HL-60 (cell line): Measurements from ENCODE around the gene STK24.

Source experiments
- DNase-seq, 2 experiments: peaks; one replicate each; pipeline ENCODE4 v3.0.0-alpha.2; 2010 to 2020; ENCODE audit warnings: low read depth in 1 of 2, low spot score in 1 of 2
- H3K27ac ChIP-seq: fragments of 250-450 bp; sonication (Bioruptor Pico); replicated peaks from 2 replicates; pipeline ENCODE4 v1.5.1; 2020; ENCODE audit warnings: mild to moderate bottlenecking, moderate library complexity
- H3K27me3 ChIP-seq: fragments of 250-450 bp; sonication (Bioruptor Pico); 2 replicates; pipeline ENCODE4 v1.5.1; 2021; ENCODE audit warnings: mild to moderate bottlenecking, moderate library complexity; ENCODE audit not compliant: insufficient read depth, poor library complexity, severe bottlenecking
- H3K4me3 ChIP-seq: replicated peaks from 2 replicates; pipeline ENCODE4 v1.5.1; 2011; ENCODE audit warnings: mild to moderate bottlenecking, control low read depth, low read length; ENCODE audit not compliant: insufficient read depth
- GABPA ChIP-seq: IDR thresholded peaks from 2 replicates; pipeline ENCODE4 v1.6.1; 2012; ENCODE audit warnings: low read depth
- POLR2AphosphoS5 ChIP-seq: IDR thresholded peaks from 2 replicates; pipeline ENCODE4 v1.6.1; 2012; ENCODE audit warnings: low read depth
- SPI1 ChIP-seq: IDR thresholded peaks from 2 replicates; pipeline ENCODE4 v1.6.1; 2012; ENCODE audit warnings: low read depth, mild to moderate bottlenecking, borderline replicate concordance
- TF ChIP-seq, protein P1 (sequence below): IDR thresholded peaks from 2 replicates; pipeline ENCODE4 v1.6.1; 2012; ENCODE audit warnings: low read depth; ENCODE audit not compliant: insufficient replicate concordance
- TF ChIP-seq, protein P2 (sequence below): IDR thresholded peaks from one replicate; pipeline ENCODE4 v1.5.1; 2011; ENCODE audit warnings: low read length, control low read depth, inconsistent platforms; ENCODE audit not compliant: insufficient read depth

STK24 gene

DNA sequence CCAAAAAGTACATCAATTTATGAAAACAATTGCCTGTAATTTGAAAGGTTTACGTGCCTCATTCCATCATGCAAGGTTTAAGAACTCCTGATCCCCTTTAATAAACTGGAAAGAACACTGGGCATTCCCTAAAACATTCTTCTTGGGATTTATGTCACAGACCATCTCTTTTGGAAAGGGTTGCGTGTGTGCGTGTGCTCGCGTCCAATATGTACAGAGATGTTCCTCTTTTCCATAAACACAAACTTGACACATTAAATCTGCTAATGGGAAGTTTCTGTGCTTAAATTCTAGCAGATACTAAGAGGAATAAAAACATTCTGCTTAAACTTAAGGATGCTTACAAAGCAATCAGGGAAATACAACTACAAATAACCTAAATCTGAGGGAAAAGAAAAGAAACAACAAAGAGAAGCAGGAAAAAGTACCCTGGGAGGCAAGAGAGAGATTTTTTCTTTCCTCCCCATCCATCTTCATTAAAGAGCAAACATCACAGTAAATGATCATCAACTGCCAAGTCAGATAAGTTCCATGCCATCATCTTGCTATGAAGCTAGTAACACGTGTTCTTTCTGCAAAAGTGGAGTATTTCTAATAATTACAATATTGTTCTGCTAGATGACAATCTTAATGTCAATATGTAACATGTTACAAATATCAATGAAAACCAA lies 83.7 kb downstream of the STK24 start:
- H3K27ac ChIP-seq, result no peak overlapping the region
- no peak for DNase-seq
- TF ChIP-seq, protein P1, sequence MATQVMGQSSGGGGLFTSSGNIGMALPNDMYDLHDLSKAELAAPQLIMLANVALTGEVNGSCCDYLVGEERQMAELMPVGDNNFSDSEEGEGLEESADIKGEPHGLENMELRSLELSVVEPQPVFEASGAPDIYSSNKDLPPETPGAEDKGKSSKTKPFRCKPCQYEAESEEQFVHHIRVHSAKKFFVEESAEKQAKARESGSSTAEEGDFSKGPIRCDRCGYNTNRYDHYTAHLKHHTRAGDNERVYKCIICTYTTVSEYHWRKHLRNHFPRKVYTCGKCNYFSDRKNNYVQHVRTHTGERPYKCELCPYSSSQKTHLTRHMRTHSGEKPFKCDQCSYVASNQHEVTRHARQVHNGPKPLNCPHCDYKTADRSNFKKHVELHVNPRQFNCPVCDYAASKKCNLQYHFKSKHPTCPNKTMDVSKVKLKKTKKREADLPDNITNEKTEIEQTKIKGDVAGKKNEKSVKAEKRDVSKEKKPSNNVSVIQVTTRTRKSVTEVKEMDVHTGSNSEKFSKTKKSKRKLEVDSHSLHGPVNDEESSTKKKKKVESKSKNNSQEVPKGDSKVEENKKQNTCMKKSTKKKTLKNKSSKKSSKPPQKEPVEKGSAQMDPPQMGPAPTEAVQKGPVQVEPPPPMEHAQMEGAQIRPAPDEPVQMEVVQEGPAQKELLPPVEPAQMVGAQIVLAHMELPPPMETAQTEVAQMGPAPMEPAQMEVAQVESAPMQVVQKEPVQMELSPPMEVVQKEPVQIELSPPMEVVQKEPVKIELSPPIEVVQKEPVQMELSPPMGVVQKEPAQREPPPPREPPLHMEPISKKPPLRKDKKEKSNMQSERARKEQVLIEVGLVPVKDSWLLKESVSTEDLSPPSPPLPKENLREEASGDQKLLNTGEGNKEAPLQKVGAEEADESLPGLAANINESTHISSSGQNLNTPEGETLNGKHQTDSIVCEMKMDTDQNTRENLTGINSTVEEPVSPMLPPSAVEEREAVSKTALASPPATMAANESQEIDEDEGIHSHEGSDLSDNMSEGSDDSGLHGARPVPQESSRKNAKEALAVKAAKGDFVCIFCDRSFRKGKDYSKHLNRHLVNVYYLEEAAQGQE, result no peak
- TF ChIP-seq, protein P2, sequence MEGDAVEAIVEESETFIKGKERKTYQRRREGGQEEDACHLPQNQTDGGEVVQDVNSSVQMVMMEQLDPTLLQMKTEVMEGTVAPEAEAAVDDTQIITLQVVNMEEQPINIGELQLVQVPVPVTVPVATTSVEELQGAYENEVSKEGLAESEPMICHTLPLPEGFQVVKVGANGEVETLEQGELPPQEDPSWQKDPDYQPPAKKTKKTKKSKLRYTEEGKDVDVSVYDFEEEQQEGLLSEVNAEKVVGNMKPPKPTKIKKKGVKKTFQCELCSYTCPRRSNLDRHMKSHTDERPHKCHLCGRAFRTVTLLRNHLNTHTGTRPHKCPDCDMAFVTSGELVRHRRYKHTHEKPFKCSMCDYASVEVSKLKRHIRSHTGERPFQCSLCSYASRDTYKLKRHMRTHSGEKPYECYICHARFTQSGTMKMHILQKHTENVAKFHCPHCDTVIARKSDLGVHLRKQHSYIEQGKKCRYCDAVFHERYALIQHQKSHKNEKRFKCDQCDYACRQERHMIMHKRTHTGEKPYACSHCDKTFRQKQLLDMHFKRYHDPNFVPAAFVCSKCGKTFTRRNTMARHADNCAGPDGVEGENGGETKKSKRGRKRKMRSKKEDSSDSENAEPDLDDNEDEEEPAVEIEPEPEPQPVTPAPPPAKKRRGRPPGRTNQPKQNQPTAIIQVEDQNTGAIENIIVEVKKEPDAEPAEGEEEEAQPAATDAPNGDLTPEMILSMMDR, result no peak
- TF ChIP-seq POLR2AphosphoS5 (no peak), GABPA (no peak), SPI1 (no peak)
- H3K27me3 ChIP-seq, result no peaks in the 10 kb centered on the region
- no peak overlapping the region for H3K4me3 ChIP-seq

DNA sequence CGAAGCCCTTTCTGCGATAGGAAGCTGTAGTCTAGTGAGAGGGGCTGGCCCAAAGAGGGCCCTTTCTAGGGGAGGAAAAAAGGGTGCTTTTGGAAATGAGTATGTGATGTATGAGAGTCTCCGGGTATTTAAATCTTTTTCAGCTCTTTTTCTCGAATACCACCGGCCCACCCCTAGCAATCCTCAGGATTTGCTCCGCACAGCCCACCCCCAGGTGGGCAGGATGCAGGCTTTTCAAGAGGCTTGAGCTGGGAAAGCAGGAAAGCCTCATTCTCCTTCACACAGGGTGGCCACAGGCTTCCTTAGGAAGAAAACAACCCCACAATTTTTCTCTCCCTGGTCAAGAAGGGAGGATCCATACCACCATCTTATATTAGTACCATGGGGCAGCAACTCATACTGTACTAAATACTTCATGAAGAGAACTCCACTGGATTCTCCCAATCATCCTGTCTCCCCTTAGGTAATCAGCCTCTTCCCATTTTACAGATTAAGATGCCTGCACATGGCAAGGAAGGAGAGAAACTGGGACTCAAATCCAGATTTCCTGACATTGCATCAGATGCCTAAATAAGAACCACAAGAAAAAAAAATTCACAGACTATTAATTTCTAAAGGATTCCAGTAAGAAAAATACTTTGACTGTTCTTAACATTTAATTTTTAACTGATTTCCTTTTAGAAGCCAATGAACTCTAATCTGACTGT lies 84.4 kb downstream of the STK24 start:
- Histone ChIP-seq H3K27ac (no peak overlapping the region), H3K4me3 (no peak overlapping the region), H3K27me3 (no peaks in the 10 kb centered on the region)
- DNase-seq, result no peak
- TF ChIP-seq POLR2AphosphoS5, result no peak
- TF ChIP-seq, protein P1, result no peak
- TF ChIP-seq SPI1, result no peak
- TF ChIP-seq, protein P2, result no peak
- no peak for TF ChIP-seq GABPA

DNA sequence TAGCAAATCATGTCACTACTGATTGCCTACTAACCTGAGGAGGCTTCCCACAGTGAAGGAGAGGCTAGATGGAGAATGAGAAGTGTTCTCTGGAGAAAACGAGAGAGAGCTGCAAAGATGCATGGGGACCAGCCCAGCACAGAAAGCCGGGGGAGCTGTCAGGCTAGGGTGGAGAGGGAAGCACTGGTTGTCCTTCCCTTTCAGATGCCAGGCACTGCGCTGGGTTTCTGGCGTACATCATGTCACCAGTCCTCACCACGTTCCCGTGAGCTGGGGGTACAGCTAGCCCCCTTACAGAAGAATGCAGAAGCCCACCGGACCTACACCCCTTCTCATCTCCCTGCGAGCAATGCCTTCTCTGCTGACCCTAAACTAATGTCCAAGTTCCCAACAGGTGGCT lies 86.0 kb downstream of the STK24 start:
- H3K4me3 ChIP-seq, result no peak overlapping the region
- no peak for DNase-seq
- TF ChIP-seq, protein P1, result no peak
- TF ChIP-seq GABPA (no peak), POLR2AphosphoS5 (no peak), SPI1 (no peak)
- TF ChIP-seq, protein P2, result no peak
- no peak overlapping the region for H3K27ac ChIP-seq
- H3K27me3 ChIP-seq, result no peaks in the 10 kb centered on the region
